Left forelimb (tissue), 1 donor: Measurements from ENCODE around the gene UCP2.

Experiments used
- DNase-seq: peaks from one replicate; pipeline ENCODE4 v3.0.0-alpha.2; 2018; ENCODE audit warnings: low spot score

UCP2 gene, protein sequence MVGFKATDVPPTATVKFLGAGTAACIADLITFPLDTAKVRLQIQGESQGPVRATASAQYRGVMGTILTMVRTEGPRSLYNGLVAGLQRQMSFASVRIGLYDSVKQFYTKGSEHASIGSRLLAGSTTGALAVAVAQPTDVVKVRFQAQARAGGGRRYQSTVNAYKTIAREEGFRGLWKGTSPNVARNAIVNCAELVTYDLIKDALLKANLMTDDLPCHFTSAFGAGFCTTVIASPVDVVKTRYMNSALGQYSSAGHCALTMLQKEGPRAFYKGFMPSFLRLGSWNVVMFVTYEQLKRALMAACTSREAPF

DNA sequence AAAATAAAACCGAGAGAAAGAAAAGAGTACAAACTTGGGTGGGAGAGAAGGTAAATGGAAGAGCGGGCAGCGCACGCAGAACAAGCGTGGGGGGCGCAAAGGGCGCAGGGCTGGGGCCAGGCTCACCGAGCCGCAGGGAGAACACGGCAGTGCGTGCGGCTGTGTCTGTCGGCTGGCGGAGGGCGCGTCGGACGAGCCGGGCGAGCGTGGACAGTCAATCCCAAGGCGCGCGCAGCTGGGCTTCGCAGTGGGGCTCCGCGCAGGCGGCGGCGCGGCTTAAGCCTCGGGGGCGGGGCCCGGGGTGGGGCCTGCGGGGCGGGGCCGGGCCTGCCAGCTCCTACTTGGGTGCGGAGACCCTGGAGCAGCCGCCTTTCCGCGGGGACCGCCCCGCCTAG is at the start of gene UCP2:
Gene UCP2, minus strand, starts transcription at position 249 of the 395 bp plus-strand sequence. CDS start 4,465 bp downstream, outside the sequence.
- no peak for DNase-seq

DNA sequence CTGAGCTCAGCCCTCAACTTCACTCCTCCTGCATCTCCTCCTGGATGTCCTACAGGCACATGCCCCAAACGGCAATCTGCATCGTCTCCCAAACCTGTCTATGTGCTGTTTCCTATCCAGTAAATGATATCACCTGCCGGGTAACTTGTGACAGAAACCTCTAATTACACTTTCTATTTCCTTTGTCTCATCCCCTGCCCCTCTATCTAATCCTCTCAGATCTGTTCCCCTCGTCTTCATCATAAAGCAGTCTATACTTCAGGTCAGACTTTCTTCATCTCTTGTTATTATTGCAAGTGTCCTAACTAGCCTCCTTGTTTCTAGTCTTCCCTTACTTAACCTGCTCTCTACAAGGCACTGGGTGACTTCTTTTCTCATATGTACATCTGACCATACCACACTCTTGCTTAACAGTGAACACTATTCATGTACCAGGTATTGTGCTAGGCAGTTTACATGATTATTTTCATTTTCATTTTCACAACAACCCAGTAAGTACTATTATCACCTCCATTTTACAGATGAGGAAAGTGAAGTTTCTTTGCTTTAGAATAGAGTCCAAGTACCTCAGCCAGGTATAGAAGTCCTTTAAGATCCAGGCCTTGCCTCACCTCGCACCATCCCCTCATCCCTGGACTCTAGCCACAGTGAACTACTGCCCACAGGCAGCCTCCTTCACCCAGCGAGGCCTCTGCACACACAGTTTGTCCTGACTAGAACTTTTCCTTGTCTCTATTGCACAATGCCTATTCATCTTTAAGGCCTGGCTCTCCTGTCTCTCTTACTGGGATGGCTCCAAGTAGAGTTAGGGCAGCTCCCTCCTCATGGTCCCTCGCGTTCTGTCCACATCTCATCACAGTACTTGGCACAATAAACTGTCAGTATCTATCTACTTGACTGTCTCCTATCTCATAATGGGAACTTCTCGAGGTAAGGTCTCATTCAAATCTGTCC is 48.4 kb upstream of the UCP2 start:
- DNase-seq = no peak

DNA sequence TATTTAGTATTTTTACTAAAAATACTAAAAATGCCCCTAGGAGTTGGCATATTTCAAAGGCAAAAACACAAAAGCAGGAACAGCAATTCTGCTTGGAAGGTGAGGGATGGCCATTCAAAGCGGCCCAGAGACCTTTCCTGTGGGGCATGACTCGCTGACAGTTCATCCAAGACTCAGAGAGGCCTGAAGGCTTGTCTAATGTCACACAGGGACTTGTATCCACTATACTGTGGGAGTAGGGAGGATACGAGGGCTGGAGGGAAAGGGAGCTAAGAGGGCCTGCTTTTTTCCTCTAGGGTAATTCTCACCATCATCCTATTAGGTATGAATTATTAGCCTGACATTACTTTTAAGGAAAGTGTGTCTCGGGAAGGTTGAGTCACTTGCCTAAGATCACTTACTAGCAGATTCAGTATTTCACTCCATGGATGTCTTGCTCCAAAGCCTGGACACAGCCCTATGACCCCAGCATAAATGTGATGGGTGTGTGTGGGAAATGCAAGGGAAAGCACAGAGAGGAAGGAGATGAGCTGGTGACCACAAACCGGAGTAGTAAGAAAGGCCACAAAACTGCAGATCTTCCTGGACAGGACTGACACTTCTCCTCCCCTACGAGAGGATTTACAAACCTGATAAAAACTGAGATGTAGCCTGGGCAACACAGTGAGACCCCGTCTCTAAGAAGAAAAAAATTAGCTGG is 43.0 kb upstream of the UCP2 start:
- no peak for DNase-seq

DNA sequence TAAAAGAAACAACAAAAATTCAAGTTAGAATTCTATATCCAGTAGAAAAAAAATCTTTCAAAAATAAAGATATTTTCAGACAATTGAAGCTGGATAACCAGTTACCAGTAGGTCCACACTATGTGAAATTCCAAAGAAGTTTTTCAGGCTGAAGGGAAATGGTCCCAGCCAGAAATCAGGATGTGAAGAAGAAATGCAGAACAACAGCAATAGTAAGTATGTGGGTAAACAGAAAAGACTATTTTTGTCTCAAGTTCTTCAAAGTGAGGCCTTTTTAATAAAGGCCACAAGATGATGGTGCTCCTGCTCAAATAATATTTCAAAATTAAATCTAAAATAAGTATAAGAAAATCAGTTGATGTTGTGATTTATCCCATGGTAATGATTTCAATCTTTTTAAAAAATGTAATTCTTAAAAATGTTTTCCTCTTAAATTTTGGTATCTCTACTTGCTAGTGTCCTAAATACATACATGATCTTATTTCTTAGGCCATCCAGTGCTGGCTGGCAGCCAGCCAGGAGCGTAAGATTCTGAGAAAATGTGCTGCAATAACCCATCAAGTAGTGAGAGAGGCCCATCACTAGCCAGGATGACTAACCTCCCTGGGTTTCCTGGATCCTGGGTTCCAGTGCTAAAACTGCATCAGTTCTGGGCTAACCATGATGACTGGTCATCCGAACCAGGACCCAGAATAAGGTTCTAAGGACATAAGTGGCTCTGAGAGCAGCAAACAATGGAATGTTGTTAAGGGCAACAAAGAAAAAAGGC is 41.8 kb upstream of the UCP2 start:
- no peak for DNase-seq

DNA sequence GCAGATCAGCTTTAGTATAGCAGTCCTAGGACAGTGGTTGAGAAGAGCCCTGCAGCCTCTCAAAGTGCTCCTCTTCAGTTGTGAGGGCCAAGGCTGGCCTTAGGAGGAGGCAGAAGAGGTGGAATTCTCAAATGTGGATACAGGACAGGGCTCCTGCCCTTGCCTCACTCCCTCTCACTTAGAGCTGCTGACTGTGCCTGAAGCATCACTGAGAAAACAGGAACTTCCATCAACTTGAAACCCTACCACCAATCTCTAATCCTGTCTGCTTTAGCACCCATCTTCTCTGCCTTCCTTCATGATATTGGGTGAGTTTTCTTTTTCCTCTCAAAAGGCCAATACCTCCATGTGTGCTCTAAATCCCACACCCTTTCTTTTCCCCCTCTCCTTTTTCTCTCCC is 40.6 kb upstream of the UCP2 start:
- DNase-seq = no peak

DNA sequence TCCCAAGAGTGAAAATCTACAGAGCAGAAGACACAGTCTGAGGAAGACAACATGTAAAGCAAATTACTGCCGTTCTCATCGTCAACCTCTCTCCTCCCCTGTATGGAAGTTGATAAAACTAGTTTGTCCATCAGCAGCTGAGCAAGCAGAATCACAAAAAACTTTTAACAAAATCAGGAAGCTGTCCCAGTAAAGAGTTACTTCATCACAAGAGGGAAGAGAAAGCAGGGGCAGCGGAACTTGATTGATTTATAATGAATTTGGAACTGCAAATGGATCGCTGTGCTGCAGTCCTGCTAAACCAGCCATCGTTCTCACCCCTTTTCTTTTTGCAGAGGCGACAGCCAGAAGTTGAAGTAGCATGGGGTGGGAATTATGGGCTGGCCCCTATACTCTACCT is 39.9 kb upstream of the UCP2 start:
- no peak for DNase-seq

DNA sequence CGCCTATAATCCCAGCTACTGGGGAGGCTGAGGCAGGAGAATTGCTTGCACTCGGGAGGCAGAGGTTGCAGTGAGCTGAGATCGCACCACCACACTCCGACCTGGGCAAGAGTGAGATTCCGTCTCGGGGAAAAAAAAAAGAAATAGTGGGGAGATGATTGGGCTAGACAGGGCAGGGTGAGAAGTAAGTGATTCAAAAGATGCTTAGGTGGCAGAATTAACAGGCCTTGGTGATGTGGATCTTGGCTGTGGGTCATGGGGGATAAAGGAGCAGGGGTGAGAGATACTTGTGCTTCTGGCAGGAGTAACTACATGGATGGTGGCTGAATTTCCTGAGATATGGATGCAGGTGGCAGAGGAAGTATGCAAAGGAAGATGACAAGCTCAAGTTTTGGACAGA is 39.4 kb upstream of the UCP2 start:
- DNase-seq = peak; percentile 6

DNA sequence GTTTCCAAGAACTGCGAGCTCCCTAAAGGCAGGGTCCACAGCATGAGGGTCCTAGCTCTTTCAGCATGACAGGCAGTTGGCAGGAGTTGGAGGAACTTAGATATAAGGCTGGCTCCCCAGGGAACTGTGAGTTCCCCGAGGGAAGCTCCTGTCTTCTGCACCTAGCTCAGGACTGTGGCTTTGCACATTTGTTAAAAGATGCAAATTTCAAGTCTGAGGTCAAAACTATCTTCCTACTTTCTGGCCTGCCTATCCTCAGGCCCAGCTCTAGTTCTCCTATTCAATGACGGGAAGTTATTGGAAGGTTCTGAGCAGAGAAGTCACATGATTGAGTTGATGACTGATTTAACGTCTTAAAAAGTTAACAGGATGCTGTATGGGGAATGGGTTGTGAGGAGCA is 37.9 kb upstream of the UCP2 start:
- peak; percentile 17 for DNase-seq

DNA sequence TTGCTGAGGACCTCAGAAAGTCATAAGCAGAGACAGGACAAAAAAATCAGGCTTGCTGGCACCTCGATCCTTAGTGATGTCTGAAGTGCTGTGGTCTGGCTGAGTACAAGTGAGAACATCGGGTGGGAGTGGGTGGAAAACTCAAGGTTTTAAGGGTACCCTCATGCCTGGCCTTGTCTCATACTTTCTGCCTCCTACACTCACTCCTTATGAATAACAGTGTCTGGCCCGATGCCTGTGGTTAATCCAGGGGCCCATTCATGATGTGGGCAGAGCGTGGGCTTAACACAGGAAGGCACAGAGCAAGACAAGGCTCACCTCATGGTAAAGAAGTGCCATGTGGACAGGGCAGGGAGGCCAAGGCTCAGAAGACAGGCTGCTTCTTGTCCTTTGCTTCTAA is 37.2 kb upstream of the UCP2 start:
- no peak for DNase-seq

DNA sequence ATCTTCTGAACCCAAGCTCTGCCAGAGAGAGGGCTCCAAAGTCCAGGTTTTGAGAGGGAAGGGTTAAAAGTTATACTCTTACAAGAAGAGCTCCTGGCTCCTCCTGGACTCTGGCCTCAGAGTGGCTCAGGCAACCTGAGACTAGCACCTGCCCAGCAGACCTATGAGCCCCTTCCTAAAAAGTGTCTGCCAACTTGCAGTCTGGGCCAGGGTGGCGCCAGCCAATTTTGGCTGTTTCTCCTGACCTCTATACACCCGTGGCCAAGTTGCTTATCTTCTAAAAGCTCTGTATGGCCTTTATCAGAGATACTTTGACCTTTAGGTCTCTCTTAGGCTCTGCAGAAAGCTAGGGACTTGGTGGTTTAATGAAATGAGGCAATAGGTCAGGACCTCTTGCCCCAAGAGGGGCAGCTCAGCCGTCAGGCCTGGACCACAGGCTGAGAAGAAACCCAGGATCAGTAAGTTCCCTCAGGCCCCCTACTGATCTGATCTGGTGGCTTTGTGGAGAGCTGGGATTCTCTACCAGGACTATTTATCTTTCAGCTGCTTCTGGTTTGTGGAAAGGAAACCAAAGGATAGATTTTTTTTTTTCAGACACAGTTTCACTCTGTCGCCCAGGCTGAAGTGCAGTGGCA is 36.6 kb upstream of the UCP2 start:
- no peak for DNase-seq

DNA sequence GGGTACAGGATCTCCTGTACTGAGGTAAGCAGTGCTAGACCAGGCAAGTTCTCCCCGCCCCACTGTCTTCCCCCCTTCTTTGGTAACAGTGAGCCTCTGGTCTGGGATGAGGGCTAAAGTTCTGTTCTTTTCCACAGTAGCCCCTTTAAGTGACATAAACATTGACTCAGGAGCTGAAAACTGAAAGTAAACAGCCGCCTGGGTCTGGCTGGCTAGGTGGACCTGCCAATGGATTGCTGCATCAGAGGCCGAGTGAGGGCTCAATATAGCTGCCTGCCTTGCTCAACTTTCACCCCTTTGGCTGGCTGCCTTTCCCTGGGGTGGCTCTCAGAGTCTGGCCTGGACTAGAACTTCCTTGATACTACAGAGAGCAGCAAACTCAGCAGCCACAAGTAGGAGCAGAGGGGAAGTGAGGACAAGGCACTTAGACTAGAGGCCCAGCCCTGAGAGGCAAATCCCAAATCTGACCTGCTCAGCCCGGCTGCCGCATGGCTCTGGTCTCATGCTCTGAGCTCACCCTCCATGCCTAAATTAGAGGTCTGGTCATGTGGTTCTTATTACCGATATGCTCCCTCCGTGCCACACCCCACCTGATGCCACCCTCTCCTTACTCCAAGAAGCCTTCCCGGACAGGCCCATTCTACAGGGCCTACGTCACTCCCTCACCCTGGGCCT is 35.8 kb upstream of the UCP2 start:
- no peak for DNase-seq

DNA sequence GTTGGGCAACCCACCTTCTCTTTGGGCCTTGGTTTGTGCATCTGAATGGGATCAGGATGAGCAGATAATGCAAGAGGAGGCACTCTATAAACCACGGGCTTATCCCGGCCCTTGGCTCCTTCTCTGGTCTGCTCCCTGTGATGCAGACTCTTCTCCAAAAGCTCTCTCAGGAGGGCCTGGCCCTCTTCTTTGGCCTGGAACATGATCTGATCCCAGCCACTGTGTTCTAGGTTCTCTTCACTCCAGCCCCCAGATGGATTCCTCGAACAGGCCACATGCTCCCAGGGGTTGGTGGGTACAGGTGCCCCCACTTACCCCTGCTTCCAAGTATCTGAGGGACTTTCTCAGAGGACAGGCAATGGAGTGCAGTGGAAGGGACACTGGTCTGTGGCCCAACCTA is 35.0 kb upstream of the UCP2 start:
- no peak for DNase-seq

DNA sequence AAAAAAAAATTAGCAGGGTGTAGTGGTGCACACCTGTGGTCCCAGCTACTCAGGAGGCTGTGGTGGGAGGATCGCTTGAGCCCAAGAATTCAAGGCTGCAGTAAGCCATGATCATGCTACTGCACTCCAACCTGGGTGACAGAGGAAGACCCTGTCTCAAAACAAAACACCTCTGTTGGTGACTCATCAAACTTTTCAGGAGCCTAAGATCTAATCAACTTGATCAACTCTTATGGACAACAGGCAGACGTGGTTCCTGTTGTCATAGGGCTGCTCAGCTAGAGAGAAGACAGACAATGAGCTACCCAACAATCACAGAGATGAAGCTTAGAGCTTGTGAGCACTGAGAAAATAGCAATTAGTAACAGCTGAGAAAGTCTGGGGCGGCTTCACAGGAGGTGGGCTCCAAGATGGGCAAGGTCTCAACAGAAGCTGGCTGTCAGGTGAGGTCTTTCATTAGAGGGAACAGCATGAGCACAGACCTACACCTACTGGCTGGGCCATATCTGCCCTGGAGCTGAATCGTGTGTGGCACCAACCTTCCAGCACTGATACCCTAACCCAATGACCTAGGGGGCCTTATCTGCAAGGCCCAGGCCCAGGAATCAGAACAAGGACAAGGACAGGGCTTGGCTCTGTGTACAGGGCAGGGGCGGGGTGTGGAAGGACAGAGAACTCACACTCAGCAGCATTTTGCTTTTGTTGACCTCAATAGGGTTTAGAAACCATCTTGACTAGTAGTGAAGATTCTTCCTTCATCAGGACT is 33.5 kb upstream of the UCP2 start:
- no peak for DNase-seq

DNA sequence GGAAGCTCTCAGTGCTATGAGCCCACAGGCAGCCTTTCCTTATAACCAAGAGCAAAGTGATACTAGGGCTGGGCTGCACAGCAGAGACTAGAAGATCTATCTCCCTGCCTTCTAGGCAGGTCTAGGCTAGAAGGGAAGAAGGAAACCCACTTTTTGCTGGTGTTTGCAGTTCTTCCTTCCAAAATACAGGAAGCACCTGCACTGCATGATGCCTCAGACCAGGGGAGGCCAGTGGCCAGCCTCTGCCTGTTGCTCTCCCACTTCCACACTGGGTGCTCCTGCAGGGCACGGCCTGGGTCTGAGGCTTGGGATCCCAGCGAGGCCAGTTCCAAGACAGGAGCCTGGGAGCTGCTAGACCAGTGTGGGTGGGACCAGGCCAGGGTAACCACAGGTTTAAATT is 32.2 kb upstream of the UCP2 start:
- DNase-seq = no peak

DNA sequence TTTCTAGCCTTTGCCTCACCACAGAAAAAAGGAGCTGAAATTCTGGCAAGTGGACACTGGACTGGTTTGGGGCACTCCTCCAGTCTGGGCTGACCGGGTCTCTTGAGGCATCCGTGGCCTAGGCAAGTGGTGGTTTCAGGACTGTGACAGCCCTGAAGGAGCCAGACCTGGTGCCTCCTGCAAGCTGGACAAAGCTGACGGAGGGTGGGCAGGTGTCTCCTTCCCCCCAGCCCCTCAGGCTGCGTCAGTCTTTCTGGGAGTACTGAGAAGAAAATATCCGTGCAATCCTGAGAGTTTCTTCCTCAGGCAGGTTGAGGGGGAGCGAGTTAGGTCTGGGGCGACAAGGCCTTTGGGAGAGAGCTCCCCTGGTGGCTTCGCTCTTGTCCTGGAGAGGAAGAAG is 30.5 kb upstream of the UCP2 start:
- DNase-seq = no peak

DNA sequence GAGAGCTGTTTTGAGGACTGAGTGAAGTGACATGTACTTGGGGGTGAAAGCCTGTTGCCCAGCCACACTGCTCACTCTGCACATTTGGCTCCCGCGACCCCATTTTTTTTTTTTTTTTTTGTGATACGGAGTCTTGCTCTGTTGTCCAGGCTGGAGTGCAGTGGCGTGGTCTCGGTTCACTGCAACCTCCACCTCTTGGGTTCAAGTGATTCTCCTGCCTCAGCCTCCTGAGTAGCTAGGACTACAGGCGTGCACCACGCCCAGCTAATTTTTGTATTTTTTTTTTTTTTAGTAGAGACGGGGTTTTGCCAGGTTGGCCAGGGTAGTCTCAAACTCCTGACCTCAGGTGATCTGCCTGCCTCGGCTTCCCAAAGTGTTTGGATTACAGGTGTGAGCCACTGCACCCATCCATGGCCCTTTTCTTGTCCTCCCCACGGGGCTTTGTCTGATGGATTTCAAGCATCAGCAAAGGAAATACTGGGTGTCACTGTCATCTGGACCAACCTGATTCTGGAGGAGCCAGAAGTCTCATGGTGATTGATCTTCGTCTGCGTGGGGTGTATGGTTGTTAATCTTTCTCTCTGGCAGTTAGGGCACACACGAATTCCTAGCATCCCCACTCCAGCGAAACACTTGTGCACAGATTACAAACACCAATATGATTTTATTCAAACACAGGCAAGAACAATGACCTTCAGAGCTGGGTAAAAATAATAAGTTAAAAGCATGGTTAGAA is 29.6 kb upstream of the UCP2 start:
- DNase-seq = peak; percentile 25

DNA sequence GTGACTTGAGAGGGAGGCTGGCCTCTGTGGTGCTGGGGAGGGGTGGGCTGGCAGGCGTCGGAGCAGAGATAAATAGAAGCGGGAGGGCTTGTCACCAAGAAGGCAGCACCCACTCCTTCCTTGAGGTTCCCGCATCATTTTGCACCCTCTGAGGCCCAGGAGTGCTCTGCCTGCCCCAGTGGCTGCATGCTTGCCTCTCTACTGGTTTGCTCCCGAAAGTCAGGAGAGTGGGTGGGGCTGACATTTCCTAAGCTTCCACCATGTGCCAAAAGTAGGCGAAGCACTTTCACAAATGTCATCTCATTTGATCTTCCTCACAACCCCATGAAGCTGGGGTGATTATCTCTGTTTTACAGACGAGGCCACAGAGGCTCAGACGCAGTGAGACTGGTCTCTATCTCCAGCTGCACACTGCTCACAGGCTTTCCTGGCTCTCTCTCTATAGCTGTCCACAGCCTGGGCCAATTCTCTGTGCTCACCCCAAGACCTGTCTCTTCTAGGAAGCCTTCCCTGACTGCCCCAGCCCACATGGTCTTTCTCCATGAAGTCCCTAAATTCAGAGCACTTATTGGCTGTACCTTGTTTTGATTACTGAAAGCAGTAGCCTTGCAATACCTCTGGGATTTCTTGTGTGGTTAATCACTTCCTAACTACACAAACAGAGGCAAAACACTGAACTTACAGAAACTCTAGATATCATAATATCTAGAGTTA is 28.9 kb upstream of the UCP2 start:
- DNase-seq = peak; percentile 52
